ENCODE results near the gene CGB8. TPM values are rescaled to one million over a fixed set of nuclear protein-coding genes. Genes with fewer than 3 reads are reported as not detected.
"Not testable (repeated sequence)": the region's sequence is repeated elsewhere in the genome, so short reads cannot be mapped to it uniquely, and the experiment has no call there.

CGB8 gene
- total RNA-seq, 2 experiments from 2014 or later = not detected

DNA sequence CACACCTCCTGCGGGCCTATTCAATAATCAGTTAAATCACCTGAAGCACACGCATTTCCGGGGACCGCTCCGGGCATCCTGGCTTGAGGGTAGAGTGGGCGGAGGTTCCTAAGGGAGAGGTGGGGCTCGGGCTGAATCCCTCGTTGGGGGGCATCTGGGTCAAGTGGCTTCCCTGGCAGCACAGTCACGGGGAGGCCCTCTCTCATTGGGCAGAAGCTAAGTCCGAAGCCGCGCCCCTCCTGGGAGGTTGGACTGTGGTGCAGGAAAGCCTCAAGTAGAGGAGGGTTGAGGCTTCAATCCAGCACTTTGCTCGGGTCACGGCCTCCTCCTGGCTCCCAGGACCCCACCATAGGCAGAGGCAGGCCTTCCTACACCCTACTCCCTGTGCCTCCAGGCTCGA lies 5.4 kb downstream of the CGB8 start, which contains the start of gene CGB5:
CGB5 (plus strand) TSS at position 301 of the 400 bp plus-strand sequence. CDS start 362 bp downstream, outside the sequence.
- ATAC-seq; H3K4me1 Mint-ChIP-seq; DNase-seq; intact Hi-C loops (cut with DNase I, micrococcal nuclease); POLR2A ChIA-PET; H3K27me3 Mint-ChIP-seq; H3K27ac Mint-ChIP-seq; H3K4me3 Mint-ChIP-seq; H3K9me3 Mint-ChIP-seq (ENCODE audit: low read depth); CTCF ChIA-PET; H3K36me3 Mint-ChIP-seq (ENCODE audit: low read depth): not testable (repeated sequence)

DNA sequence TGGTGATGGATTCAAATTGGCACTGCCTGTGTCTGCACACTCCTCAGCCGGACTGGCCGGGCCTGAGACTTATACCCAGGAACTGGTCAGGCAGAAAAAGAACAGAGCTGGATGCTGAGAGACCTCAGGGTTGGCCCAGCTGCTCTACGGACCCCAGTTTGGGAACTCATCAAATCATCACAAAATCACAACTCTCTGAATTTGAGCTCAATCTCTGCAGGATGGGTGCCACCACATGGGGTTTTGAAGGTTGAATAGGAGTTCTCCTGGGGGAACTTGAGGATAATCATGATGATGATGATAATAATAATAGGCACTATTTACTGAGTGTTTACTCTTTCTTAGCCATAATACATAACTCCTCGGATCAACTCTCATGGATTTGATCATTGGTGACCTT lies 6.2 kb downstream of the CGB8 start:
- H3K36me3 Mint-ChIP-seq (ENCODE audit: low read depth); DNase-seq; H3K27me3 Mint-ChIP-seq; H3K4me1 Mint-ChIP-seq; H3K9me3 Mint-ChIP-seq (ENCODE audit: low read depth); ATAC-seq; CTCF ChIA-PET; intact Hi-C loops (cut with DNase I, micrococcal nuclease); H3K27ac Mint-ChIP-seq; POLR2A ChIA-PET; H3K4me3 Mint-ChIP-seq: not testable (repeated sequence)

DNA sequence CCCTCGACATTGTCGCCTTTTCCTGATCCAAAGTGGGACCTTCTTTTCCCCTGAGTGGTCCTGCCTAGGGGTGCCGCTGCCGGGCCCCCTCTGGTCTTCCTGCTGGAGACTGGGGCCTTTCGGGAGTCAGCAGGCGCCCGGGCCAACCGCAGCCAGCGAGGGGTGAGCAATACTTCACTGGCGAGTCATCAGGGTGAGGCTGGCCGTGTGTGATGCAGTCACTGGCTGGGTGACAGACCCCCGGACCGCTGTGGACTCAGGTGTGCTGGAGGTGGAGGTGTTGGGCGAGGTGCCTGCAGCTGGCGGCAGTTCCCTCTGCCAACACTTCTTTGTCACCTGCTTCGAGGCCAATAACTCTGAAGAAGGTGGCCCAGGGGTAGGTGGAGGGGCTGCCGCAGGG lies 6.7 kb downstream of the CGB8 start:
- intact Hi-C loops (cut with DNase I, micrococcal nuclease) = no loop called here
- ATAC-seq (no peak), DNase-seq (no peak)
- POLR2A ChIA-PET = no interaction called here
- CTCF ChIA-PET = no interaction called here
- Mint-ChIP-seq H3K27ac (no peak overlapping the region), H3K4me1 (no peaks in the 10 kb centered on the region), H3K36me3 (ENCODE audit: low read depth) (no peaks in the 10 kb centered on the region), H3K4me3 (no peak overlapping the region), H3K9me3 (ENCODE audit: low read depth) (no peaks in the 10 kb centered on the region), H3K27me3 (no peaks in the 10 kb centered on the region)

DNA sequence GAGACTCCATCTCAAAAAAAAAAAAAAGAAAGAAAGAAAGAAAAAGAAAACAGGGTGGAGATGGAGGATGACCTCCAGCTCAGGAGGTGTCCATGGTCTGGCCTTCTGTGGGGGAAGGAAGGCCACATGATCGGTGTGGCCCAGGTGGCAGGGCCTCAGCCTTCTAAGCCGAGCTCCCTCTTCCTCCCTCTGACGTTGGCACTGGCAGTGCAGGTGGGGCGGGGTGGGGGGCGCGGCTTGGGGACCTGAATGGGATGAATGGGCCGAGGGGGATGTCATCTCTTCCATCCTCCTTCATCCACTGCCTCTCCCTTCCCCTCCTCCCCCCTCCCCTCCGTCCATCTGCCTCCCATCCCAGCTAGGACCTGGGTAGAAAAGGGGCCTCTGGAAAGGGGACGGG lies 9.2 kb downstream of the CGB8 start:
- H3K27me3 Mint-ChIP-seq; CTCF ChIA-PET; POLR2A ChIA-PET; H3K27ac Mint-ChIP-seq; H3K9me3 Mint-ChIP-seq (ENCODE audit: low read depth); DNase-seq; ATAC-seq; H3K36me3 Mint-ChIP-seq (ENCODE audit: low read depth); intact Hi-C loops (cut with DNase I, micrococcal nuclease); H3K4me1 Mint-ChIP-seq; H3K4me3 Mint-ChIP-seq: not testable (repeated sequence)

DNA sequence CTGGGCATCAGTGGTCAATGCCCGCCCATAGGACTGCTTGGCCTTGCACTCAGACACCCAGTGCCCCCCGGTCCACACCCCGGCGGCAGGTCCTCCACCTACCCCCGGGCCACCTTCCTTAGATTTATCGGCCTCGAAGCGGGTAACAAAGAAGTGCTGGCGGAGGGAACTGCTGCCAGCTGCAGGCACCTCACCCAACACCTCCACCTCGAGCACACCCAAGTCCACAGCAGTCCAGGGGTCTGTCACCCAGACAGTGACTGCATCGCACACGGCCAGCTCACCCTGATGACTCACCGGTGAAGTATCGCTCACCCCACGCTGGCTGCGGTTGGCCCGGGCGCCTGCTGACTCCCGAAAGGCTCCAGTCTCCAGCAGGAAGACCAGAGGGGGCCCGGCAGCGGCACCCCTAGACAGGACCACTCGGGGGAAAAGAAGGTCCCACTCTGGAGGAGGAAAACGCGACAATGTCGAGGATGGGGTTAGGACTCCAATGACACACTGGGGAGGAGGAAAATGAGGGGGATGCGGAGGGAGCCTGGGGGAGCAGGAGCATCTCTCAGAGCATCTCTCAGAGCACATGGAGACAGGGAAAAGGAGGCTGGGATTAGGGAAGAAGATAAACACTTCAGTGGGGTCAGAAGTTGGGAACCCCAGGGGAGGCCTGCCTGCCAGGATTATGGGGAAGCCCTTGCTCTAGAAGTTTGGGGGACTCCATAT lies 10.2 kb downstream of the CGB8 start:
- ATAC-seq; H3K9me3 Mint-ChIP-seq (ENCODE audit: low read depth); DNase-seq; H3K4me3 Mint-ChIP-seq; H3K27ac Mint-ChIP-seq; CTCF ChIA-PET; intact Hi-C loops (cut with DNase I, micrococcal nuclease); POLR2A ChIA-PET; H3K4me1 Mint-ChIP-seq; H3K36me3 Mint-ChIP-seq (ENCODE audit: low read depth); H3K27me3 Mint-ChIP-seq: not testable (repeated sequence)

DNA sequence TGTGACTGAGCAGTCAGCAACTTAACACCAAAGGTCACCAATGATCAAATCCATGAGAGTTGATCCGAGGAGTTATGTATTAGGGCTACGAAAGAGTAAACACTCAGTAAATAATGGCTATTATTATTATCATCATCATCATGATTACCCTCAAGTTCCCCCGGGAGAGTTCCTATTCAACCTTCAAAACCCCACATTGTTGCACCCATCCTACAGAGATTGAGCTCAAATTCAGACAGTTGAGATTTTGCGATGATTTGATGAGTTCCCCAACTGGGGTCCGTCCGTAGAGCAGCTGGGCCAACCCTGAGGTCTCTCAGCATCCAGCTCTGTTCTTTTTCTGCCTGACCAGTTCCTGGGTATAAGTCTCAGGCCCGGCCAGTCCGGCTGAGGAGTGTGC lies 10.8 kb downstream of the CGB8 start:
- ATAC-seq; H3K4me1 Mint-ChIP-seq; H3K27me3 Mint-ChIP-seq; H3K27ac Mint-ChIP-seq; H3K36me3 Mint-ChIP-seq (ENCODE audit: low read depth); DNase-seq; CTCF ChIA-PET; H3K4me3 Mint-ChIP-seq; H3K9me3 Mint-ChIP-seq (ENCODE audit: low read depth); intact Hi-C loops (cut with DNase I, micrococcal nuclease); POLR2A ChIA-PET: not testable (repeated sequence)

DNA sequence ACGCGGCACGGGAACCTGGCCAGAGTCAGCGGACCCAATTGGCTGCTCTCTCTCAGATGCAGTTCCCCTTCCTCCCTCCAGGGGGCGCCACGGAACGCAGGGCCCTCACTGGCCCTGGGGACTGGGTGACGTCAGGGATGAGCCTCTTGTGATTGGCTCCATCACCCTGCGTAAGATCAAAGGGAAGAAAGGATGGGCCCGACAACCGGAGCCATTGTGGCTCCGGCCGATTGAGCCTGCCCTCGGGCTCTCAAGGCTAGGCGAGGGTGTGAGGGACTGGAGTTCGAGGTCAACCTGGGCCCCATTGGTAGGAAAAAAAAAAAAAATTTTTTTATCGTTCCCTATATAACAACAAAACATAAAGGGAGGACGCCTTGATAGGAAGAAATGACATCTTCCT lies 12.1 kb downstream of the CGB8 start, which contains the start of gene CGB1:
CGB1 (minus strand) TSS at position 81 of the 400 bp plus-strand sequence. CDS start 184 bp downstream, outside the sequence.
- H3K9me3 Mint-ChIP-seq (ENCODE audit: low read depth); H3K4me1 Mint-ChIP-seq; POLR2A ChIA-PET; H3K27me3 Mint-ChIP-seq; H3K36me3 Mint-ChIP-seq (ENCODE audit: low read depth); H3K4me3 Mint-ChIP-seq; H3K27ac Mint-ChIP-seq; CTCF ChIA-PET: not testable (repeated sequence)
- intact Hi-C loops (cut with DNase I, micrococcal nuclease) = loop anchor here in 1 of 2 experiments (1.0 kb wide), 1 partner anchor 48 kb away; the partner anchor contains the start of gene SNRNP70
- ATAC-seq (peak; percentile 77), DNase-seq (peak; percentile 85)

DNA sequence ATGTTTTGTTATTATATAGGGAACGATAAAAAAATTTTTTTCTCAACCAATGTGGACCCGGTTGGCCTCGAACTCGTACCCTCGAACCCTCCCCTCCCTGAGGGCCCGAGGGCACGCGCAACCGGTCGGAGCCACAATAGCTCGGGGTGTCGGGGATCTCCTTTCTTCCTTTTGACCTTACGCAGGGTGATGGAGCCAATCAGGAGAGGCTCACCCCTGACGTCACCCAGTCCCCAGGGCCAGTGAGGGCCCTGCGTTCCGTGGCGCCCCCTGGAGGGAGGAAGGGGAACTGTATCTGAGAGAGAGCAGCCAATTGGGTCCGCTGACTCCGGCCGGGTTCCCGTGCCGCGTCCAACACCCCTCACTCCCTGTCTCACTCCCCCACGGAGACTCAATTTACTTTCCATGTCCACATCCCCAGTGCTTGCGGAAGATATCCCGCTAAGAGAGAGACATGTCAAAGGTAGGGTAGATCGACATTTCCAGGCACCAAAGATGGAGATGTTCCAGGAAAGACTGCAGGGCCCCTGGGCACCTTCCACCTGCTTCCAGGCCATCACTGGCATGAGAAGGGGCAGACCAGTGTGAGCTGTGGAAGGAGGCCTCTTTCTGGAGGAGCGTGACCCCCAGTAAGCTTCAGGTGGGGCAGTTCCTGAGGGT lies 17.1 kb downstream of the CGB8 start, which contains the start of gene CGB2:
CGB2 (plus strand) TSS at position 249 of the 660 bp plus-strand sequence; CDS start at position 455, 206 bp downstream.
- CTCF ChIA-PET = interaction anchor here (0.6 to 1.0 kb wide), 2 partner anchors 33 to 177 kb away, joined by 3 to 6 read pairs; no protein-coding TSS in a partner anchor
- POLR2A ChIA-PET; H3K36me3 Mint-ChIP-seq (ENCODE audit: low read depth): not testable (repeated sequence)

DNA sequence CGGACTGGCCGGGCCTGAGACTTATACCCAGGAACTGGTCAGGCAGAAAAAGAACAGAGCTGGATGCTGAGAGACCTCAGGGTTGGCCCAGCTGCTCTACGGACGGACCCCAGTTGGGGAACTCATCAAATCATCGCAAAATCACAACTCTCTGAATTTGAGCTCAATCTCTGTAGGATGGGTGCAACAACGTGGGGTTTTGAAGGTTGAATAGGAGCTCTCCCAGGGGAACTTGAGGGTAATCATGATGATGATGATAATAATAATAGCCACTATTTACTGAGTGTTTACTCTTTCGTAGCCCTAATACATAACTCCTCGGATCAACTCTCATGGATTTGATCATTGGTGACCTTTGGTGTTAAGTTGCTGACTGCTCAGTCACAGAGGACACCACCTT lies 18.6 kb downstream of the CGB8 start:
- H3K9me3 Mint-ChIP-seq (ENCODE audit: low read depth); H3K27me3 Mint-ChIP-seq; POLR2A ChIA-PET; ATAC-seq; CTCF ChIA-PET; H3K4me1 Mint-ChIP-seq; H3K27ac Mint-ChIP-seq; DNase-seq; intact Hi-C loops (cut with DNase I, micrococcal nuclease); H3K36me3 Mint-ChIP-seq (ENCODE audit: low read depth); H3K4me3 Mint-ChIP-seq: not testable (repeated sequence)

More for the DNA sequence above, 17.1 kb downstream of the CGB8 start, which contains the start of gene CGB2:
- not testable (repeated sequence) for H3K9me3 Mint-ChIP-seq (ENCODE audit: low read depth); H3K27me3 Mint-ChIP-seq; H3K4me1 Mint-ChIP-seq
- ATAC-seq (peak; percentile 96), DNase-seq (peak; percentile 93)
- Mint-ChIP-seq H3K27ac (peak within 1 kb of the TSS; percentile 31), H3K4me3 (peak within 1 kb of the TSS; percentile 55)
- intact Hi-C loops (cut with DNase I, micrococcal nuclease) = loop anchor here in 1 of 2 experiments (1.0 kb wide), 1 partner anchor 38 kb away; the partner anchor contains the start of genes GYS1 and RUVBL2

DNA sequence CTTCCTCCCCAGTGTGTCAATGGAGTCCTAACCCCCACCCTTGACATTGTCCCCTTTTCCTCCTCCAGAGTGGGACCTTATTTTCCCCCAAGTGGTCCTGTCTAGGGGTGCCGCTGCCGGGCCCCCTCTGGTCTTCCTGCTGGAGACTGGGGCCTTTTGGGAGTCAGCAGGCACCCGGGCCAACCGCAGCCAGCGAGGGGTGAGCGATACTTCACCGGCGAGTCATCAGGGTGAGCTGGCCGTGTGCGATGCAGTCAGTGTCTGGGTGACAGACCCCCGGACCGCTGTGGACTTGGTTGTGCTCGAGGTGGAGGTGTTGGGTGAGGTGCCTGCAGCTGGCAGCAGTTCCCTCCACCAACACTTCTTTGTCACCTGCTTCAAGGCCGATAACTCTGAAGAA lies 19.2 kb downstream of the CGB8 start:
- ATAC-seq; DNase-seq; H3K36me3 Mint-ChIP-seq (ENCODE audit: low read depth); POLR2A ChIA-PET; H3K9me3 Mint-ChIP-seq (ENCODE audit: low read depth); intact Hi-C loops (cut with DNase I, micrococcal nuclease); CTCF ChIA-PET; H3K4me1 Mint-ChIP-seq; H3K4me3 Mint-ChIP-seq; H3K27me3 Mint-ChIP-seq; H3K27ac Mint-ChIP-seq: not testable (repeated sequence)

DNA sequence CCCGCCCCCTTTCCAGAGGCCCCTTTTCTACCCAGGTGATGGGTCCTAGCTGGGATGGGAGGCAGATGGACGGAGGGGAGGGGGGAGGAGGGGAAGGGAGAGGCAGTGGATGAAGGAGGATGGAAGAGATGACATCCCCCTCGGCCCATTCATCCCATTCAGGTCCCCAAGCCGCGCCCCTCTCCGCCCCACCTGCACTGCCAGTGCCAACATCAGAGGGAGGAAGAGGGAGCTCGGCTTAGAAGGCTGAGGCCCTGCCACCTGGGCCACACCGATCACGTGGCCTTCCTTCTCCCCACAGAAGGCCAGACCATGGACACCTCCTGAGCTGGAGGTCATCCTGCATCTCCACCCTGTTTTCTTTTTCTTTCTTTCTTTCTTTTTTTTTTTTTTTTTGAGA lies 20.2 kb downstream of the CGB8 start:
- POLR2A ChIA-PET; ATAC-seq; DNase-seq; CTCF ChIA-PET; H3K9me3 Mint-ChIP-seq (ENCODE audit: low read depth); intact Hi-C loops (cut with DNase I, micrococcal nuclease); H3K27ac Mint-ChIP-seq; H3K27me3 Mint-ChIP-seq; H3K4me1 Mint-ChIP-seq; H3K36me3 Mint-ChIP-seq (ENCODE audit: low read depth); H3K4me3 Mint-ChIP-seq: not testable (repeated sequence)

DNA sequence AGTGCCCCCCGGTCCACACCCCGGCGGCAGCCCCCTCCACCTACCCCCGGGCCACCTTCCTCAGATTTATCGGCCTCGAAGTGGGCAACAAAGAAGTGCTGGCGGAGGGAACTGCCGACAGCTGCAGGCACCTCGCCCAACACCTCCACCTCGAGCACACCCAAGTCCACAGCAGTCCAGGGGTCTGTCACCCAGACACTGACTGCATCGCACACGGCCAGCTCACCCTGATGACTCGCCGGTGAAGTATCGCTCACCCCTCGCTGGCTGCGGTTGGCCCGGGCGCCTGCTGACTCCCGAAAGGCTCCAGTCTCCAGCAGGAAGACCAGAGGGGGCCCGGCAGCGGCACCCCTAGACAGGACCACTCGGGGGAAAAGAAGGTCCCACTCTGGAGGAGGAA lies 23.3 kb downstream of the CGB8 start:
- intact Hi-C loops (cut with DNase I, micrococcal nuclease); H3K4me1 Mint-ChIP-seq; DNase-seq; H3K9me3 Mint-ChIP-seq (ENCODE audit: low read depth); CTCF ChIA-PET; ATAC-seq; H3K36me3 Mint-ChIP-seq (ENCODE audit: low read depth); H3K4me3 Mint-ChIP-seq; H3K27ac Mint-ChIP-seq; H3K27me3 Mint-ChIP-seq; POLR2A ChIA-PET: not testable (repeated sequence)

Measured in activated CD4-positive, alpha-beta T cell treated with anti-CD3 and anti-CD28 coated beads for 36 hours (primary cell).